ENCODE results near the gene ELK3.

ELK3 gene

DNA sequence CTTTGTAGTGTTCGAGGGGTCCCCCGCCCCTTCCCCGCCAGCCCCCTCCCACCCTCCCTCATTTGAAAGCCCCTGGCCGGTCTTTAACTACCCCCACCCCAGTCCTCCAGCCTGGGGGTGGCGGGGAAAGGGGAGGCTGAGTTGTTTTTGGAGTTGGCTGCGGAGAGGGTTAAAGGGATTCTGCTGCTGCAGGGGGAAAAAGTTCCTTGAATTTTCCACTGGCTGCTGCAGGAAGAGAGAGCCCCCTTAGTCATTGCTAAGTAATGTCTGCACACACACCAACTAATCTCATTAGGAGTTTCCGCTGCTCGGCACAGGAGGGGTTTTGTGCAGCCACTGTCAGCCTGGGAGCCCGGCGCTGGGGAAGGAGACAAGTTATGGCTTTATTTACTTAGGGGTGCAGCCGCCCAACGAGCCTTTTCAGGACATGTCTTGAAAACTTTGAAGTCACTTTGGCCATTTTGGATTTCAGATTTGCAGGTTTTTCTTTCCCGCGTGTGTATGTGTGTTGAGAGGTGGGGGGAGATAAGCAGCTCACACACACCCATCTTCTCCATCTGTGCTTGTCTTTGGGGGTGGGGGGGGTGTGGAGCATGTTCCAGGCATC lies 1.8 kb downstream of the ELK3 start:
- H2AFZ ChIP-seq (ENCODE audit: low read length): peak overlapping the region; percentile 14; the same call in 1 of the 2 replicates
- peaks cover 18% of the 10 kb centered on the region for H3F3A ChIP-seq (ENCODE audit: low read depth)
- H3K36me3 ChIP-seq (ENCODE audit: insufficient read depth, low read length): no peaks in the 10 kb centered on the region
- H3K4me2 ChIP-seq (ENCODE audit: low read depth, low read length, poor library complexity, severe bottlenecking): peak overlapping the region; percentile 77
- H3K9me2 ChIP-seq (replicated peaks; ENCODE audit: low read depth, low read length): no peaks in the 10 kb centered on the region
- peak overlapping the region; percentile 81 for H3K4me3 ChIP-seq (ENCODE audit: low read length, poor library complexity, severe bottlenecking)
- peaks cover 57% of the 10 kb centered on the region for H3K4me1 ChIP-seq (ENCODE audit: insufficient read depth, low read length, poor library complexity, severe bottlenecking)
- no peaks in the 10 kb centered on the region for H3K9me3 ChIP-seq (ENCODE audit: insufficient read depth, low read depth, low read length)
- peaks cover 43% of the 10 kb centered on the region for H4K20me1 ChIP-seq (ENCODE audit: insufficient read depth, low read length, poor library complexity, severe bottlenecking)
- peaks cover 50% of the 10 kb centered on the region for H3K79me2 ChIP-seq (ENCODE audit: insufficient read depth, low read length)
- H3K9ac ChIP-seq (ENCODE audit: low read depth, low read length, poor library complexity, severe bottlenecking): peak overlapping the region; percentile 98
- H3K27me3 ChIP-seq (ENCODE audit: insufficient read depth, low read length, poor library complexity, severe bottlenecking): no peaks in the 10 kb centered on the region
- TF ChIP-seq, protein P1, sequence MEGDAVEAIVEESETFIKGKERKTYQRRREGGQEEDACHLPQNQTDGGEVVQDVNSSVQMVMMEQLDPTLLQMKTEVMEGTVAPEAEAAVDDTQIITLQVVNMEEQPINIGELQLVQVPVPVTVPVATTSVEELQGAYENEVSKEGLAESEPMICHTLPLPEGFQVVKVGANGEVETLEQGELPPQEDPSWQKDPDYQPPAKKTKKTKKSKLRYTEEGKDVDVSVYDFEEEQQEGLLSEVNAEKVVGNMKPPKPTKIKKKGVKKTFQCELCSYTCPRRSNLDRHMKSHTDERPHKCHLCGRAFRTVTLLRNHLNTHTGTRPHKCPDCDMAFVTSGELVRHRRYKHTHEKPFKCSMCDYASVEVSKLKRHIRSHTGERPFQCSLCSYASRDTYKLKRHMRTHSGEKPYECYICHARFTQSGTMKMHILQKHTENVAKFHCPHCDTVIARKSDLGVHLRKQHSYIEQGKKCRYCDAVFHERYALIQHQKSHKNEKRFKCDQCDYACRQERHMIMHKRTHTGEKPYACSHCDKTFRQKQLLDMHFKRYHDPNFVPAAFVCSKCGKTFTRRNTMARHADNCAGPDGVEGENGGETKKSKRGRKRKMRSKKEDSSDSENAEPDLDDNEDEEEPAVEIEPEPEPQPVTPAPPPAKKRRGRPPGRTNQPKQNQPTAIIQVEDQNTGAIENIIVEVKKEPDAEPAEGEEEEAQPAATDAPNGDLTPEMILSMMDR (conservative IDR thresholded peaks at IDR 0.05; ENCODE audit: low read length): no peak
- TF ChIP-seq EZH2phosphoT487 (IDR thresholded peaks at IDR 0.05; ENCODE audit: borderline replicate concordance): no peak

DNA sequence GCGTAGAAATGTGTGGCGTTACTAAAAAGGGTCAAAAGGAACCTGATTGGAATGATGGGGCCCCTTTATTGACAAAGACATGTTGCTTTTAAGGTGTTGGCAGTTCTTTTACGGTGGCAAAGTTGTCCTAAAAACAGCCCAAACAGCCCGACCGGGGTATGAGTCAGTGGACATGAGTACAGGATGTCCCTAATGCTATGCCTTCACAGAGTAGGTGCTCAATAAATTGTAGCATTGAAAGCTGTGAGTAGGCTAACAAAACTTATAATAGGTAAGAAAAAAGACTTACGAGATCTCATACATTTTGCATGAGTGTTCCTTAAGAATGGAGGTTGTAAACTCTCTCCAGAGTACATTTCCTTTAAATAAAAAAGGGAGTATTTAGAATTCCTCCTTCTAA lies 2.6 kb downstream of the ELK3 start:
- peaks cover 18% of the 10 kb centered on the region for H3F3A ChIP-seq (ENCODE audit: low read depth)
- peak overlapping the region; percentile 77 for H3K4me2 ChIP-seq (ENCODE audit: low read depth, low read length, poor library complexity, severe bottlenecking)

GRCh38 chr12:96197503-96198272 lies 3.5 kb downstream of the ELK3 start:
- H3K4me3 ChIP-seq (ENCODE audit: low read length, poor library complexity, severe bottlenecking): peak overlapping the region; percentile 81
- TF ChIP-seq, protein P1 (conservative IDR thresholded peaks at IDR 0.05; ENCODE audit: low read length): no peak
- no peak for TF ChIP-seq EZH2phosphoT487 (IDR thresholded peaks at IDR 0.05; ENCODE audit: borderline replicate concordance)
- H3K79me2 ChIP-seq (ENCODE audit: insufficient read depth, low read length): peaks cover 68% of the 10 kb centered on the region
- H3K4me1 ChIP-seq (ENCODE audit: insufficient read depth, low read length, poor library complexity, severe bottlenecking): peaks cover 67% of the 10 kb centered on the region
- peaks cover 18% of the 10 kb centered on the region for H3F3A ChIP-seq (ENCODE audit: low read depth)
- H3K4me2 ChIP-seq (ENCODE audit: low read depth, low read length, poor library complexity, severe bottlenecking): peak overlapping the region; percentile 77
- no peak overlapping the region for H2AFZ ChIP-seq (ENCODE audit: low read length)
- no peaks in the 10 kb centered on the region for H3K9me3 ChIP-seq (ENCODE audit: insufficient read depth, low read depth, low read length)
- peak overlapping the region; percentile 98 for H3K9ac ChIP-seq (ENCODE audit: low read depth, low read length, poor library complexity, severe bottlenecking)
- no peaks in the 10 kb centered on the region for H3K9me2 ChIP-seq (replicated peaks; ENCODE audit: low read depth, low read length)
- H3K36me3 ChIP-seq (ENCODE audit: insufficient read depth, low read length): no peaks in the 10 kb centered on the region
- no peaks in the 10 kb centered on the region for H3K27me3 ChIP-seq (ENCODE audit: insufficient read depth, low read length, poor library complexity, severe bottlenecking)
- H4K20me1 ChIP-seq (ENCODE audit: insufficient read depth, low read length, poor library complexity, severe bottlenecking): peaks cover 58% of the 10 kb centered on the region

More for the DNA sequence above, 2.6 kb downstream of the ELK3 start:
- no peaks in the 10 kb centered on the region for H3K9me3 ChIP-seq (ENCODE audit: insufficient read depth, low read depth, low read length)
- no peaks in the 10 kb centered on the region for H3K36me3 ChIP-seq (ENCODE audit: insufficient read depth, low read length)
- TF ChIP-seq, protein P1 (conservative IDR thresholded peaks at IDR 0.05; ENCODE audit: low read length): no peak
- no peak for TF ChIP-seq EZH2phosphoT487 (IDR thresholded peaks at IDR 0.05; ENCODE audit: borderline replicate concordance)
- no peaks in the 10 kb centered on the region for H3K27me3 ChIP-seq (ENCODE audit: insufficient read depth, low read length, poor library complexity, severe bottlenecking)
- H3K9ac ChIP-seq (ENCODE audit: low read depth, low read length, poor library complexity, severe bottlenecking): peak overlapping the region; percentile 98
- peak overlapping the region; percentile 81 for H3K4me3 ChIP-seq (ENCODE audit: low read length, poor library complexity, severe bottlenecking)
- H3K4me1 ChIP-seq (ENCODE audit: insufficient read depth, low read length, poor library complexity, severe bottlenecking): peaks cover 64% of the 10 kb centered on the region
- peaks cover 59% of the 10 kb centered on the region for H3K79me2 ChIP-seq (ENCODE audit: insufficient read depth, low read length)
- peaks cover 49% of the 10 kb centered on the region for H4K20me1 ChIP-seq (ENCODE audit: insufficient read depth, low read length, poor library complexity, severe bottlenecking)
- no peak overlapping the region for H2AFZ ChIP-seq (ENCODE audit: low read length)
- H3K9me2 ChIP-seq (replicated peaks; ENCODE audit: low read depth, low read length): no peaks in the 10 kb centered on the region

Measured in Loucy (cell line).